Loucy (cell line): ENCODE results near the gene CUX1.

Experiments
- H2AFZ ChIP-seq: fragments of 200-600 bp; sonication (generic); 2 replicates; pipeline ENCODE4 v1.6.0; 2016; ENCODE audit warnings: antibody characterized with exemption, mild to moderate bottlenecking, low read length, moderate library complexity
- H3F3A ChIP-seq: fragments of 200-600 bp; 2 replicates; pipeline ENCODE4 v1.6.0; 2016; ENCODE audit warnings: antibody characterized with exemption, low read depth, mild to moderate bottlenecking
- H3K27me3 ChIP-seq: fragments of 200-600 bp; sonication (generic); 2 replicates; pipeline ENCODE4 v1.6.1; 2014; ENCODE audit warnings: low read length, mild to moderate bottlenecking; ENCODE audit not compliant: insufficient read depth, poor library complexity, severe bottlenecking
- H3K36me3 ChIP-seq: fragments of 200-600 bp; sonication (generic); 2 replicates; pipeline ENCODE4 v1.6.1; 2016; ENCODE audit warnings: low read length; ENCODE audit not compliant: insufficient read depth
- H3K4me1 ChIP-seq: fragments of 200-600 bp; sonication (generic); 2 replicates; pipeline ENCODE4 v1.5.1; 2014; ENCODE audit warnings: low read length, mild to moderate bottlenecking; ENCODE audit not compliant: insufficient read depth, poor library complexity, severe bottlenecking
- H3K4me2 ChIP-seq: fragments of 200-600 bp; sonication (generic); 2 replicates; pipeline ENCODE4 v1.6.0; 2014; ENCODE audit warnings: antibody characterized with exemption, low read length, low read depth, mild to moderate bottlenecking; ENCODE audit not compliant: poor library complexity, severe bottlenecking
- H3K4me3 ChIP-seq: fragments of 200-600 bp; sonication (generic); 2 replicates; pipeline ENCODE4 v1.5.1; 2014; ENCODE audit warnings: low read length, mild to moderate bottlenecking, mixed read lengths; ENCODE audit not compliant: poor library complexity, severe bottlenecking
- H3K79me2 ChIP-seq: fragments of 200-600 bp; sonication (generic); 2 replicates; pipeline ENCODE4 v1.6.1; 2014; ENCODE audit warnings: low read length; ENCODE audit not compliant: insufficient read depth
- H3K9ac ChIP-seq: fragments of 200-600 bp; sonication (generic); 2 replicates; pipeline ENCODE4 v1.6.0; 2014; ENCODE audit warnings: mild to moderate bottlenecking, low read depth, low read length, moderate library complexity; ENCODE audit not compliant: poor library complexity, severe bottlenecking
- H3K9me2 ChIP-seq: fragments of 200-600 bp; sonication (generic); replicated peaks from 2 replicates; pipeline ENCODE4 v1.6.1; 2016; ENCODE audit warnings: low read depth, low read length, mixed read lengths
- H3K9me3 ChIP-seq: fragments of 200-600 bp; sonication (generic); 2 replicates; pipeline ENCODE4 v1.6.1; 2014; ENCODE audit warnings: mild to moderate bottlenecking, antibody characterized with exemption, low read length, low read depth; ENCODE audit not compliant: insufficient read depth
- H4K20me1 ChIP-seq: fragments of 200-600 bp; sonication (generic); 2 replicates; pipeline ENCODE4 v1.6.0; 2014; ENCODE audit warnings: antibody characterized with exemption, low read length, mild to moderate bottlenecking; ENCODE audit not compliant: insufficient read depth, poor library complexity, severe bottlenecking
- CTCF ChIP-seq: fragments of 200-600 bp; sonication (generic); conservative IDR thresholded peaks from 2 replicates; pipeline ENCODE4 v1.5.1; 2014; ENCODE audit warnings: mild to moderate bottlenecking, antibody characterized with exemption, low read length
- EZH2phosphoT487 ChIP-seq: fragments of 200-600 bp; IDR thresholded peaks from 2 replicates; pipeline ENCODE4 v1.6.1; 2018; ENCODE audit warnings: antibody characterized with exemption, mild to moderate bottlenecking, moderate library complexity, borderline replicate concordance

The CUX1 gene

DNA sequence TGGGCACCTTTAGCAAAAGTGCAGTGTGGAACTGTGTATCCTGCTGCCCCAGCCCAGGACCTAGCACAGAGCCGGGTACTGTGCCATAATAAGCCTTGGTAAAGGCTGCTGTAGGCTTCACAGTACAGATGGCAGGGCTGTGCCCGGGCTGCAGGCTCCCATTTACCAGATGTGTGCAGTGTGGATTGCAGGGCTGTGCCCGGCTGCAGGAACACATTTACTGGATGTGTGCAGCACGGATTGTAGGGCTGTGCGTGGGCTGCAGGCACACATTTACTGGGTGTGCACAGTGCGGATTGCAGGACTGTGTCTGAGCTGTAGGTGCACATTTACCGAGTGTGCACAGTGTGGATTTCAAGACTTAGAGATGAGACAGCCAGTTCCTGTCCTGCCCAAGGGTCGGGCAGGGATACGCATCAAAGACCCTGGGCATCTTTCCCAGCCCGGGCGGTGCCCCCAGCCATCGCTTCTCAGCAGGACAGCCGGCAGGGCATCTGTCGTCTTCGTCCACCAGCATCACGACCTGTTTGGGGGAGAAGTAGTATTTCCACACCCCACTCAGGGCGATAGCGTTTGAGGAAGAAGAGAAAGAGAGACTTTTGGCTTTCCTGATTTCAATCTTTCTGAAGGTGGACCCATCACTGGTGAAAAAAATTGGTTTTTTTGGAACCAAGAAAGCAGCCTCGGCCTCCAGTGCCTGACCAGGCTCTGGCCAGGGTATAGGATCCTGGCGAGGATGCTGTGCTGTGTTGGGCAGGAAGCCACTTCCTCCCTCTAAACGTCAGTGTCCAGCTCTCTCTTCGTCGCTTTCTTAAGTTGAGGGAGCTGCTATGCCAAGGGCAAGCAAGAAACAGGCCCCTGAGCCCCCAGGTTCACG lies 180.8 kb downstream of the CUX1 start:
- peaks cover 82% of the 10 kb centered on the region for H3K79me2 ChIP-seq
- H4K20me1 ChIP-seq = peaks cover 11% of the 10 kb centered on the region
- no peak overlapping the region for H2AFZ ChIP-seq
- no peak overlapping the region for H3K4me2 ChIP-seq
- H3F3A ChIP-seq = no peaks in the 10 kb centered on the region
- TF ChIP-seq CTCF (no peak), EZH2phosphoT487 (no peak)
- H3K4me1 ChIP-seq = peaks cover 20% of the 10 kb centered on the region
- no peak overlapping the region for H3K4me3 ChIP-seq
- no peak overlapping the region for H3K9ac ChIP-seq
- H3K9me3 ChIP-seq = no peaks in the 10 kb centered on the region
- no peaks in the 10 kb centered on the region for H3K27me3 ChIP-seq
- no peaks in the 10 kb centered on the region for H3K9me2 ChIP-seq
- H3K36me3 ChIP-seq = no peaks in the 10 kb centered on the region

DNA sequence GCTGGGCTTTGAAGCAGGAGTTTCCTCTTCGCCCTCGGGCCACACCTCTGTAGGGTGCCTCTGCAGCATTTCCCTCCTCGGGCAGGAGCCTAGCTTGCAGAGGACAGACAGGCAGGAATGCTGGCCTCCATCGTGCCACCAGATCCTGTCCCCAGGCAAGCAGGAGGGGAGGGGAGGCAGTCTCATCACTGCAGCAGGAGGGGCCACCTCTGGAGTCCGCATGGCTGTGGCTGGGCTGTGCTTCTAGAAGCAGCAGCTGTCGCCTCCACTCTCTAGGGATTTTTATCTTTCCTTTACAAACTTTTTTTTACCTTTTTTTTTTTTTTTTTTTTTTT lies 181.4 kb downstream of the CUX1 start:
- Histone ChIP-seq H3K9me2 (no peaks in the 10 kb centered on the region), H3K9ac (no peak overlapping the region), H3K4me1 (peaks cover 20% of the 10 kb centered on the region), H3K4me3 (no peak overlapping the region), H3K9me3 (no peaks in the 10 kb centered on the region), H4K20me1 (peaks cover 17% of the 10 kb centered on the region), H2AFZ (no peak overlapping the region), H3K79me2 (peaks cover 82% of the 10 kb centered on the region), H3K27me3 (no peaks in the 10 kb centered on the region), H3K4me2 (no peak overlapping the region), H3F3A (no peaks in the 10 kb centered on the region), H3K36me3 (no peaks in the 10 kb centered on the region)
- TF ChIP-seq CTCF (no peak), EZH2phosphoT487 (no peak)

- Histone ChIP-seq H2AFZ (no peak overlapping the region), H3K4me2 (no peak overlapping the region)
These were observed 182.0 kb downstream of the CUX1 start for GRCh38 chr7:101999393-101999792.

More at GRCh38 chr7:101999393-101999792, 182.0 kb downstream of the CUX1 start:
- Histone ChIP-seq H3K9me2 (no peaks in the 10 kb centered on the region), H3F3A (no peaks in the 10 kb centered on the region), H3K79me2 (peaks cover 82% of the 10 kb centered on the region), H3K4me3 (no peak overlapping the region), H3K9ac (no peak overlapping the region), H4K20me1 (peaks cover 21% of the 10 kb centered on the region), H3K4me1 (peaks cover 20% of the 10 kb centered on the region), H3K36me3 (no peaks in the 10 kb centered on the region), H3K9me3 (no peaks in the 10 kb centered on the region), H3K27me3 (no peaks in the 10 kb centered on the region)
- TF ChIP-seq CTCF (no peak), EZH2phosphoT487 (no peak)
